Skin epidermis (tissue), 12 donors: ENCODE data around the gene CCN6.
"Not testable (repeated sequence)": the region's sequence is repeated elsewhere in the genome, so short reads cannot be mapped to it uniquely, and the experiment has no call there.

Experiments used
- H3K27ac ChIP-seq, 21 experiments: fragments of 200-600 bp; sonication (generic) in 11 of 21; one replicate each; pipeline ENCODE4 v1.5.0; 2020; ENCODE audit warnings: mild to moderate bottlenecking in 3 of 21, inconsistent platforms in 2 of 21, moderate library complexity in 2 of 21
- H3K4me3 ChIP-seq, 7 experiments: fragments of 200-600 bp; sonication (generic) in 2 of 7; one replicate each; pipeline ENCODE4 v1.5.0; 2020; ENCODE audit warnings: inconsistent platforms in 2 of 7, mild to moderate bottlenecking in 2 of 7, moderate library complexity in 1 of 7

CCN6 gene

GRCh38 chr6:112100561-112100960 lies 46.7 kb downstream of the CCN6 start:
- H3K27ac ChIP-seq, result no peak overlapping the region
- H3K4me3 ChIP-seq, result no peak overlapping the region

GRCh38 chr6:112106026-112106425 lies 52.1 kb downstream of the CCN6 start:
- H3K4me3 ChIP-seq, H3K27ac ChIP-seq: not testable (repeated sequence)

GRCh38 chr6:112106562-112106961 lies 52.7 kb downstream of the CCN6 start:
- Histone ChIP-seq H3K27ac (no peak overlapping the region), H3K4me3 (no peak overlapping the region)

- Histone ChIP-seq H3K27ac (no peak overlapping the region), H3K4me3 (no peak overlapping the region)
Observed at GRCh38 chr6:112109262-112109661, 55.4 kb downstream of the CCN6 start.

DNA sequence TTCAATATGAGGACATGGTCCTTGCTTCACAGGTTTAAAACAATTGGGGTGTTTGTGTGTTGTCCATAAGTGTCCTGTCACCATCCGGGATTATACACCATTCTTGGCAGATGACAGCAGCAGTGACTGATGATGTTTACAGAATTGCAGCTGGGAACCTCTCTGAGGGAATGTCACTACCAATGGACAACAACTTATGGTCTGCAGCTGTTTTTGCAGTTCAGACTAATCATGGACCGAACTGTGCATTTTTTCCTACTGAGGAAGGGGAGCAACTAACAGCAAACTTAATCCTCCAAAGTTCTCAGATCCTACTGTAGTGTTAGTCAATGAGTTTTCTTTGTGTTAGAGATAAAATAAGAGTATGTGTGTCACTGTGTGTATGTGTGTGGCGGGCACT lies 59.5 kb downstream of the CCN6 start:
- no peak overlapping the region for H3K27ac ChIP-seq
- H3K4me3 ChIP-seq, result no peak overlapping the region

GRCh38 chr6:112113918-112114317 lies 60.0 kb downstream of the CCN6 start:
- Histone ChIP-seq H3K4me3 (no peak overlapping the region), H3K27ac (no peak overlapping the region)

DNA sequence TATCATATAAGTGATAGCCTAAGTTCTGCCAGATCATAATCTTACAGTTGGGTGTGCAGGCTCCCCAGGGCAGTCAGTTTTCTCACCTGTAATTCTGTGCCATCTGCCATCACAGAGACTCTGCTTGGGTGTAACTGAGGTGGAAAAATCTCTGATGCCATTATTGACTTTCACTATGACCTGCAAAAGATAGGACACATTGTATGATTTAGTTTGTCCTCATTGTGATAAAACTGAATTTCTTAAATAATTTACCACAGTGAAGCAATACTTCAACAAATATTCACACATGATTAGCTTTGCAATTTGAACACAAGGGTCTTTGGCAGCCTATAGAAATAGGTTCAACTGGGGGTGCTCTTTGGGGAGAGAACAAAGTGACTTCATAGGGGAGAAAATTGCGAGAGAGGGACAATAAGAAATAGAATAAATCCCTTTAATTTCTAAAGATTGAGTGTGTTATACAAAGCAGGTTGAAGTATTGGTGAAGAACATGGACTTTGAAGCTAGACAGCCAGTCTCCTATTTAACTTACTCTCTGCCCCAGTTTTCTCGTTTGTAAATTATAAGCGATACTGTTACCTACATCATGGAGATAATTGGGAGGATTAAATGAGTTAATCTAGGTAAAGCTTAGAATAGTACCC lies 60.8 kb downstream of the CCN6 start:
- Histone ChIP-seq H3K4me3 (no peak overlapping the region), H3K27ac (no peak overlapping the region)

GRCh38 chr6:112116221-112116620 lies 62.3 kb downstream of the CCN6 start:
- Histone ChIP-seq H3K4me3 (no peak overlapping the region), H3K27ac (no peak overlapping the region)

DNA sequence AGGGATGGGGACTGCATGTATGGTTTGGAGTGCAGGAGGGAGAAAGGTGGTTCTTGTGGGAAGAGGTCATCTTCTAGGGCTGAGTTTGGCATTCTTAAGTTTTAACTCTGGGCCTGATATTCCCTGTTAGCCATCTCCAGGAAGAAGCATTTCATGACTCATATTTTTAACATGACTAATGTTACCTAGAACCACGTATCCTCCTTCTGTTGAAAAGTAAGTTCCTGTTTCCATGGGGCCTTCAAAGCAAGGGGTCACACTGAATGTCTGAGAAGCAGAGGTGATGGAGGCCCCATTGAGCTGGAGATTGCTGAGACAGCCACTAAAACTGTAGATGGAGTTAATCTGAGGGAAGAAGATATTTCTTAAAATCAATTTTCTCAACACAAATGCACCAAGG lies 63.6 kb downstream of the CCN6 start:
- Histone ChIP-seq H3K4me3 (no peak overlapping the region), H3K27ac (peak overlapping the region in 1 of 21 experiments; percentile 5)

DNA sequence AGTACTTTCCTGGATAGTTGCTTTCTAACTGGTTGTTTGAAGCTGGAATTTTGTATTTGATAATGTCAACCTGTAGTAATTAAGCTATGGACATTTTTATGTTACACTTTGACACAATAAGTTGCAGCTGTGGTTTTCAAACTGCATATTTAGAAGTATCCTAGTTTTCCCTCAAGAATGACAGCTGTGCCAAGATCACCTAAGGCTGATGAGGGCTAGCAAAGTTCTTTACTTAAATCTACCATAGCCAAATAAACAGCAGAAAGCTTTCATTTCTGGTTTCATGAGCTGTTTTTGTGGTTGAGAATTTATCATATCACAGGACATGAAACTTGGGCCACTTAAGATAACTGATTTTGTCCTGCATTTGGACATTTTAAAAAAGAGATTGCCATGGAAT lies 64.1 kb downstream of the CCN6 start:
- Histone ChIP-seq H3K4me3 (no peak overlapping the region), H3K27ac (no peak overlapping the region)
